Stimulated activated CD4-positive, alpha-beta T cell treated with anti-CD3 and anti-CD28 coated beads, Interleukin-4, amount 100 ng/mL, for 24 hours (primary cell): ENCODE results near the gene TRIM68.

Experiments
- DNase-seq: peaks from one replicate; pipeline ENCODE4 v3.0.0-alpha.2; 2020

Gene TRIM68, protein sequence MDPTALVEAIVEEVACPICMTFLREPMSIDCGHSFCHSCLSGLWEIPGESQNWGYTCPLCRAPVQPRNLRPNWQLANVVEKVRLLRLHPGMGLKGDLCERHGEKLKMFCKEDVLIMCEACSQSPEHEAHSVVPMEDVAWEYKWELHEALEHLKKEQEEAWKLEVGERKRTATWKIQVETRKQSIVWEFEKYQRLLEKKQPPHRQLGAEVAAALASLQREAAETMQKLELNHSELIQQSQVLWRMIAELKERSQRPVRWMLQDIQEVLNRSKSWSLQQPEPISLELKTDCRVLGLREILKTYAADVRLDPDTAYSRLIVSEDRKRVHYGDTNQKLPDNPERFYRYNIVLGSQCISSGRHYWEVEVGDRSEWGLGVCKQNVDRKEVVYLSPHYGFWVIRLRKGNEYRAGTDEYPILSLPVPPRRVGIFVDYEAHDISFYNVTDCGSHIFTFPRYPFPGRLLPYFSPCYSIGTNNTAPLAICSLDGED

DNA sequence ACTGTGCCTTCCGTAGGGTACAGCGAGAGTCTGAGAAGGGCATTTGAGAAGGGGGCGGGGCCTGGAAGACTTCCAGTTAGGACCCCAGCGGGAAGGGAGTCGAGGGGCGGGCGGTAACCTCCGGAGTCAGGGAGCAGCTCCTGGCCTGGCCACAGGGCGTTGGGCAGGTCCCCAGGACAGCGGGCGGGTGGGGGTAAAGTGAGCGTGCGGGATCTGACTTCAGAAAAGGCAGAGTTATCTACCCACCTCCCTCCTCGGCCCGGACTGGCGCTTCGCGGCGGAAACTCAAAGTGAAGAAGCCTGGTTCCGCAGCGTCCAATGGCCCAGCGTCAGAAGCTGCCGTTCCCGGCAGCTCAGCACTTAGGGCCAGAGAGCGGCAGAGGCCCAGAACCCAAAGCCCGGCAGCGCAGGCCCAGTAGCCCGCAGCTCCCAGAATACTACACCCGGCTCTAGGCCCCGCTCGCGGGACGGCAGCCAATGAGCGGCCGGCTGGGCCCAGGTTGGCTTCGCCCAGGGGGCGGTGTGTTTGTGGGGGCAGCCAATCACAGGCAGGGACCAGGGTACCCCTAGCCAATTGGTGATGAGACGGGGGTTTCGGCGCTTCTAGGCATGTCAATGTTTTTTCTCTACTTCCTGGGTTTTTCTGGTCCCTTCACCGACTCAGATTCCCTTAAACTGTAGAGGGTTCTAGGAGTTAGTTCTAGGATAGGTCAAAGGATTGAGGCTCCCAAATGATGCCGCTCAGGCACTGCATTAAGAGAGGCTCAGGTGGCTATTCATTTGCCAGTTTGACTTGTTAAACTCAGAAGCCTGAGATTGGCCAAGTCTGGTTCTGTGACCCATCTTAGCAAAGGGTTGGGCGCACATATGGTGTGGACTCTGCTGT lies at the start of gene TRIM68:
TRIM68 (minus strand) TSS at position 451 of the 886 bp plus-strand sequence. CDS start 2,727 bp downstream, outside the sequence.
- DNase-seq = peak; percentile 96

DNA sequence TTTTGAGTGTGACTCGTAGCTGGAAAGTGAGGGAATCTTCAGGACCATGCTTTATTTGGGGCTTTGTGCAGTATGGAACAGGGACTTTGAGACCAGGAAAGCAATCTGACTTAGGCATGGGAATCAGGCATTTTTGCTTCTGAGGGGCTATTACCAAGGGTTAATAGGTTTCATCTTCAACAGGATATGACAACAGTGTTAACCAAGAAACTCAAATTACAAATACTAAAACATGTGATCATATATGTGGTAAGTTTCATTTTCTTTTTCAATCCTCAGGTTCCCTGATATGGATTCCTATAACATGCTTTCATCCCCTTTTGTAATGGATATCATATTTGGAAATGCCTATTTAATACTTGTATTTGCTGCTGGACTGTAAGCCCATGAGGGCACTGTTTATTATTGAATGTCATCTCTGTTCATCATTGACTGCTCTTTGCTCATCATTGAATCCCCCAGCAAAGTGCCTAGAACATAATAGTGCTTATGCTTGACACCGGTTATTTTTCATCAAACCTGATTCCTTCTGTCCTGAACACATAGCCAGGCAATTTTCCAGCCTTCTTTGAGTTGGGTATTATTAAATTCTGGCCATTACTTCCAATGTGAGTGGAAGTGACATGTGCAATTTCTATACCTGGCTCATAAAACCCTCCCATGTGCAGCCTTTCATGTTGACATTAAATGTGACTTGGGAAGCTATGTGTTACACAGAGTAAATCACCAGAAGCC lies 46.8 kb upstream of the TRIM68 start:
- DNase-seq = no peak

DNA sequence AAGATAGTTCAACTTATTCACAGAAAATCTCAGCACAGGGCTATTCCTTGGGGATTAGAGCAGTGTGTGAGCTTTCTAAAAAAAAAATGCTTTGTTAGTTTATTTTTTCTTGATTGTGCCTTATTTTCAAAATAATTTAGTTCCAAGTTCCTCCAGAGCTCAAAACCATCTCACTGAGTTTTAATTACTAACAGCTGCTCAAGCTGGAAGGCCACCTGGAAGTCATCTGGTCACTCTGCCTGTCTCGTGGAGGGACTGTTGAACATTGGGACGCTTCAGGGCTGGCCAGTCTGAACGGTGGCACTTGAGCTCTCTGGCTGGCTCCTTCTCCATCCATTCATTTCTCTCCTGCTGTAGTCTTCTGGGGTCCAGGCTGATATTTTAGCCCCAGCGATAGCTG lies 39.7 kb upstream of the TRIM68 start:
- DNase-seq = no peak

DNA sequence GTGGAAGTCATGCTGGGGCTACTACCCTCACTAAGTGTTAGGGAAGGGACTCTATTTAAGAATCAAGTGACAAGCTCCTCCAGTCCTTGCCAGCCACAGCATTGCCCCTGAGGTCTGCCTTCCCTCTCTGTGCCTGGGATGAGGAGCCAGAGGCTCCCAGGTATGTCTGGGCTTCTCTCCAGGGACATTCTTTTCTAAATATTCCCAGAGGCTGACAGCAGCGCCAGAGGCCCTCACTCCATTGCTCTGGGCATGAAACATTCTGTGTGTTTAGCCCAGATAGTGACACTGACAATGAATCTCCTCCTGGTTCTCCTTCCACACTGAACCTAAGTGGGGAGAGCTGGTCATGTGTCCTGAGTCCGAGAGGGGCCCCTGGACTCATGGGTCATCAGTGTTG lies 37.9 kb upstream of the TRIM68 start:
- no peak for DNase-seq

DNA sequence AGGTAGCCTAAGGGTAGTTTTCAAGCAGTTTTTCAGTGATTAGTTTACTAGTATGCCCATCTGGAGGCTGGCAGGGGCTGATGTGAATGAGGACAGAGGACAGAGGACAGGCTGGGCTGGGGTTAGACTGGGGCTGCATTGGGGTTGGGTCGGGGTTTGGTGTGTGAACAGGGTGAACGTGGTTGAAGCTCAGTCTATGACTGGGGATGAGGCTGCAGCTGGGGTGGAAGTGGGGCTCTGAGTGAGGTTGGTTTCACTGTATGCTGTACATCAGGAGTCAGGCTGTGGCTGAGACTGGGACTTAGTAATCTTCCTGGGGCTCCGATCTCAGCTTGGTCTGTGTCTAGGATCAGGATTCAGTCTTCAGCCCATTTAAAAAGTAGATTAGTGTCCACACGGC lies 36.2 kb upstream of the TRIM68 start:
- no peak for DNase-seq

DNA sequence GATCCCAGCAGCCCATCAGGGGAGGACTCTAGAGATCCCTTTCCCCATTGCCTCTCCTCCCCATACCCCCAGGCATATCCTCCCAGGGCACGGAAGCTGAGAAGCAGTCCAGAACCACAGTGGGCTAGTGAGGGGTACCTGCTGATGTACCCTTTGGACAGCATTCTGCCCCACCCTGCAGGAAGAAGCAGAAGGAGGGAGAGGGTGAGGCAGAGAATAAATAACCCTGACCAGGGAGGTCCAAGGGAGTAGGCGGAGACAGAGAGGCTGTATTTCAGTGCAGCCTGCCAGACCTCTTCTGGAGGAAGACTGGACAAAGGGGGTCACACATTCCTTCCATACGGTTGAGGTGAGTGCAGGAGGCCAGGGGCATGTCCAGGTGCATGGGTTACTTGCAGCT lies 35.7 kb upstream of the TRIM68 start, which contains the start of gene OR51E1:
OR51E1 (plus strand) TSS at position 301 of the 400 bp plus-strand sequence. CDS start 8,545 bp downstream, outside the sequence.
- DNase-seq = no peak

DNA sequence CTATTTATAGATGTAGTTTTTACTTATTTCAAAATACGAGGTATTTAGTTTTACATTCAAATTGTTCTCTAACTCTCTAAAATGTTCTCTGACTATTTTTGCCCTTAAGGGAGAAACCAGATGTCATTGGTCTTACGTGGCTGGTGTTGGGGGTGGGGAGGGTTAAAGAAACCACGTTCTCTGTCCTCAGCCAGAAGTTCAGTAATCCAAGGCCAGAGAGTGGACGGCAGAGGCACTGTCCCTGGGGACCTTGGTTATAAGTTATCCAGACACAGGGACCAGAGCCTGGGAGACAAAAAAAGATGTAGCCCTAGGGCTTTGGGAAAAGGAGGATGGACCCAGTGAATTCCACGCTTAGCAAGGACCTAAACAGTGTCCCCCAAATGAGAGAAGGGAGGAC lies 35.0 kb upstream of the TRIM68 start:
- DNase-seq = no peak

DNA sequence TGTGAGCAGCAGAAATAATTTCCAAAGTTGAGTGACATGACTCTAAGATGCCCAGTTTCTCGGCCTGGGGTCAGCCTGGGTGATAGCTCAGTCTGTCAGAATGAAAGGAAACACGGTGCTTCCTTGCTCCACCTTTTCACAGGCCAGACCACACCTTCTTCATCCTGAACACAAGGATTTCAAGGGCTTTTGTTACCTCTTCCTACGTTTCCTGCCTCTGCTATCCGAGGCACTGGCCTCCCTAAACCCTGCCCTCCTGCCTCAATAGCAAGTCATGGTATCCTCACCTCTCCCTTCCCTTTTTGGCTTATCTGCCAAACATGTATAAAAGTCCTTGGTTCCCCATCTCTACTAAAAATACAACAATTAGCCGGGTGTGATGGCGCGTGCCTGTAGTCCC lies 34.0 kb upstream of the TRIM68 start:
- no peak for DNase-seq

DNA sequence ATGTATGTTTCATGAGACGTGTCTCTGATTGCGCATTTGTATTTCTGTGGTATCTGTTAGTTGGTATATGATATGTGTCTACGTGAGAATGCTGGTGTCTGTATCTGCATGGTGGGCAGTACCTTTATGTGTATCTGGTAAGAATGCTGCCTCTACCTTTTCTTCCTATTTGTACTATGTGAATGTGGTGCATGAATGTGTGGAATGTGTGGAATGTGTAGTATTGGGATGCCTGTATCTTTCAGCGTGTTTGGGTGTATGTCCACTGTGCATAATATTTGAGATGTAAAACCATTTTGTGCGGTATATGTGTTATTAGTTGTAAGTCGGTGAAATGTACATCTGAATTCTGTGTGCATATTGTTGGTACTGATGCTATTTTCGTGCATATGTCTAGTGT lies 33.5 kb upstream of the TRIM68 start:
- no peak for DNase-seq

DNA sequence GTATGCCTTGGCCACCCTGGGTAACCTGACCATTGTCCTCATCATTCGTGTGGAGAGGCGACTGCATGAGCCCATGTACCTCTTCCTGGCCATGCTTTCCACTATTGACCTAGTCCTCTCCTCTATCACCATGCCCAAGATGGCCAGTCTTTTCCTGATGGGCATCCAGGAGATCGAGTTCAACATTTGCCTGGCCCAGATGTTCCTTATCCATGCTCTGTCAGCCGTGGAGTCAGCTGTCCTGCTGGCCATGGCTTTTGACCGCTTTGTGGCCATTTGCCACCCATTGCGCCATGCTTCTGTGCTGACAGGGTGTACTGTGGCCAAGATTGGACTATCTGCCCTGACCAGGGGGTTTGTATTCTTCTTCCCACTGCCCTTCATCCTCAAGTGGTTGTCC lies 31.9 kb upstream of the TRIM68 start:
- DNase-seq = no peak

DNA sequence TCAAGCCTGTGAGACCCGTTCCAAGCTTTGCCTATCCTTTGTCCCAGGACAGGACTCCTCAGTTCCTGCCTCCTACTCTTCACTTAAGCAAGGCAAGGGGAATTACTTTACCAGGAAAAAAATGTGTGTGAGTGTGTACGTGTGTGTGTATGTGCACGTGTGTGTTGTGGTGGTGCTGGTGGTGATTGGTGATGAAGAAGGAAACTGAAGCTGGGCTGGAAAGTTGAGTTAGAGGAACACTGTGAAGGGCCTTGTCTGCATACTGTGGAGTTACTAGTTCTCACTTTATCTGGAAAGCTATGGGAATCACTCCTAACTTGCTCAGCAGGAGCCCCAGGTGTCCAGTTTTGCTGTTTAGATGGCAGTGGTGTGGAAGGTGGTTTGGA lies 29.6 kb upstream of the TRIM68 start:
- DNase-seq = no peak

DNA sequence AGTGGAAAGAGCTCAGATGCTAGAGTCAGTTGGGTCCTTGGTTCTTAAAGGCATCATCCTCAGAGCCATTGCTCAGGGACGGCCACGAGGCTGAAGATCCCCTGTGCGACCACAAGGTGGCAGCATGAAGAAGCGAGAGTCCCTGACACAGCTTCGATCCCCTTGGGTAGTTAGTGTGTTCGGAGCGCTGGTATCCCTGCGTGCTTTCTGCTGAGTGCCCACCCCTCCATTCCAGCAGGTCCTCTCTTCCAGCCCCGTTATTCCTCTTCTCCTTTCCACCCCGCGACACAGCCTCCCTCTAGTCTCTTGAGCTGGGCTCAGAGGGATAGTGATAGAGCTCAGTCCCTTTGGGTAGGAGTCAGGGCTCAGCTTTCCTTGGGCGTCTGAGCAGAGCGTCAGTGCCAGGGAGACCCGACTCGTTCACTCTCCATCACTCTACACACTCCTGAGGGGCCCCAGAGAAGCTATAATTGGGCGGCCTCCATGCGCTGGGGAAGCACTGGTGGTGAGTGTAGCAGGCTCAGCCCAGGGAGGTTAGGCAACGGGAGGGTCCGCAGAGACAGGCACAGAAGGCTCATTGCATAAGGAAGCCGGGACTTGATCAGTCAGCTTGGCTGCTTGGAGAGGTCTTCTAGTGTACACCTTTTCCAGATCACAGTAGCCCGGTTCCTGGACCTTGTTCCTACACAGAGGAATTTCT lies 29.1 kb upstream of the TRIM68 start, which contains the start of gene OR51D1:
OR51D1 (plus strand) TSS at position 516 of the 700 bp plus-strand sequence. CDS start 2,314 bp downstream, outside the sequence.
- peak; percentile 73 for DNase-seq

DNA sequence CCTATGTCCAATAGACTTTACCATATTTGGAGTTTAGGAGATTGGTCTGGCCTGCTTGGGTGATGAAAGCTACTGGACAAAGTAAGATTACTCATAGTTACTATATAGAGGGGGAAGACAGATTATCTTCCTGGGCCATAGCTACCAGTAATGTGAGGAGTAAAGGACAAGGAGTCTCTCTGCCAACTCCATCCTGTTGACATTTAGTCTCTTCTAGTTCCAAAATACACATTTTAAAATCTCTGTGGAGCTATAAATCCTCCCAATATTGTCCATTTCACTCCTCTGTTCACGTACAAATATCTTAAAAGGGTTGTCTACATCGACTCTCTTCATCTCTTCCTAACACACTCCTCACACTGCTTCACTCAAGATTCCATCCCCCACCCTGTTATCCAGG lies 28.1 kb upstream of the TRIM68 start:
- no peak for DNase-seq

DNA sequence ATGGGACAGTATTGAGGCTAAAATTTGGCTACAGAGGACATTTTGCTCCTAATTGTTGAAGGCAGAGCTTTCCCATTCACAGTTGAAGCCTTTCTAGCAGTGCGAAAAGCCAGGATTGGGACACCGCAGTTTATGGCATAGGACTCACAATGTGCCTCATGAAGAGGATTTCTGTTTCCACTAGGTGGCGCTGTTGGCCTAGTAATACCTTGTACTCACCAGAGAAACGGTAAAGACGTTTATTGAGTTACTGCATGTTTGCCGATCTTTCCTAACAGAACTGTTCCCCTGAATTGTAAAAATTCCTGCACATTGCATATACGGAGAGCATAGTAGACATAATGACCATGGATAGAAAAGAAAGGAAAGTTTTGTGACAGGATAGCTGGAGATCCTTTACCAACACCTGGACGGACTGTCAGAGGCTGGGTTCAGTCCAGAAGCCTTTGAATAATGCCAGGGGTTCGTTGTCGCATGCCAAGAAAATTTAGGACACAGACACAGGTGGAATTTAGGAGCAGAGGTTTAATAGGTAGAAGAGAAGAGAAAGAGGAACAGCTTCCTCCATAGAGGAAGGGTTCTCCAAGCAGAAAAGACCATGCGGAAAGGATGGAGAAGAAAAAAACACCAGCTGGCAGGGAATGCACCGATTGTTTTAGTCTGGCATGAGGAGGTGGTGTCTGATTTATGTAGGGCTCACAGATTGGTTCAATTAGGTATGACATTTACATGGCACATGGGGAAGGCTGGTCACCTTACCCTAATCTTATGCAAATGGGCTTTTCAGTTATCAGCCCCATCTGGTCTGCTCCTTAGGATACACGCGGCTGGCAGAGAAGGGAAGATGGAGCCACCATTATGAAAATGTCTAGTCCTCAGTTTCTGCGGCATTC lies 18.4 kb upstream of the TRIM68 start:
- DNase-seq = peak; percentile 51

DNA sequence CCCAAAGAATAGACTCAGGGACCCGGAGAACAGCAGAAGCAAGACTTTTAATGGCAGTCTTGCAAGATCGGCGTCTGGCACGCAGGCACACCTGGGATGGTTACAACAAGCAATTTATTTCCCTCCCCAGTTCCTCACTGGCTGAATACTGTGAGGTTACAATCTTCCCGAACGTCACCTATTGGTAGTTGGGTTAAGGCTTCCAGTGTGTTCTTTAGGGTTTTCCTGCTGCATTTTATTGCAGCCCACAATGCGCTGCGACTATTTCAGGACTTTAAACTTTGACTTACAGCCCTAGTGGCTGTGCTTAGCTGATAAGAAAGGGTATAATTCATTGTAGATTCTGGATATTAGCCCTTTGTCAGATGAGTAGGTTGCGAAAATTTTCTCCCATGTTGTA lies 11.5 kb upstream of the TRIM68 start:
- DNase-seq = no peak

DNA sequence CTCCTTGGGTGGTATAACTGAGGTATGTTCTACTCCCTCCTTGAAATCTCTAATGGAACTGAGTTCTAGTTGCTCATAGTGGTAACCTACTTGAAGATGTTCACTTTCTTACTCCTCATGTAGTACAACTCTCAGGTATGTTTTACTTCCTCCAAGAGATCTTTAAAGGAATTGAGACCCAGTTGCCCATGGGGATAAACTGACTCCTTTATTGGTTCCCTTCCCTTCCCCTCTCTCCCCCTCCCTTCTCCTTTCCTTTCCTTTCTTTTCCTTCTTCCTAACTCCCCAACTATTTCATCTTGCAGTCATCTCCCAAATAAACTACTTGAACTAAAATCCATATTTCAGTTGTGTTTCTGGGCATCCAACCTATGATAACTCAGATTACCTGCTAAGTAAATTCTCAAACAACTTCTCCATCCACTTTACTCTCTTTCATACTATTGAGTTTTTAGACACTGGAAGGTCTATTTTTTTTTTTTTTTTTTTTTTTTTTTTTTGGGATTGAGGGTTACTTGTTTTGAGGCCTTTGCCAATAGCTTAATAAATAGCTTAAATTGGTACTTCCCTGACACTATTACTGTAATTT lies 7.9 kb upstream of the TRIM68 start:
- DNase-seq = no peak

DNA sequence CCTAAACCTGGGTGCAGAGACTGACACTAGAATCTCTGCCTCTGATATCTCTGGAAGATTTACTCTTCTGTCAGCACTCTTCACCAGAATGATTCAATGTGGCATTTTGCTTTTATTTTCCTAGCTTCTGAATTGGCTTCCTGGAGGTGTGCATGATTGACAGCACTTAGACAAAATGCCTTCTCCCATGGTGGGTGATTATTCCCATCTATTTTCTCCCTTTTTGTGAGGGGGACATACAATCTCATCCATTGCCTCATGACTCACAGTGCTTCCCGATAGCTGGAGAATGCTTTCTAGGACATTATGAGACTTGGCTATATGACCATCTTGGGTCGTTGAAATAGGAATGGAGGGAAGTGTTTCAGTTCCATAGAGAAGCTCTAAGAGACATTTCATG lies 4.0 kb upstream of the TRIM68 start:
- no peak for DNase-seq

DNA sequence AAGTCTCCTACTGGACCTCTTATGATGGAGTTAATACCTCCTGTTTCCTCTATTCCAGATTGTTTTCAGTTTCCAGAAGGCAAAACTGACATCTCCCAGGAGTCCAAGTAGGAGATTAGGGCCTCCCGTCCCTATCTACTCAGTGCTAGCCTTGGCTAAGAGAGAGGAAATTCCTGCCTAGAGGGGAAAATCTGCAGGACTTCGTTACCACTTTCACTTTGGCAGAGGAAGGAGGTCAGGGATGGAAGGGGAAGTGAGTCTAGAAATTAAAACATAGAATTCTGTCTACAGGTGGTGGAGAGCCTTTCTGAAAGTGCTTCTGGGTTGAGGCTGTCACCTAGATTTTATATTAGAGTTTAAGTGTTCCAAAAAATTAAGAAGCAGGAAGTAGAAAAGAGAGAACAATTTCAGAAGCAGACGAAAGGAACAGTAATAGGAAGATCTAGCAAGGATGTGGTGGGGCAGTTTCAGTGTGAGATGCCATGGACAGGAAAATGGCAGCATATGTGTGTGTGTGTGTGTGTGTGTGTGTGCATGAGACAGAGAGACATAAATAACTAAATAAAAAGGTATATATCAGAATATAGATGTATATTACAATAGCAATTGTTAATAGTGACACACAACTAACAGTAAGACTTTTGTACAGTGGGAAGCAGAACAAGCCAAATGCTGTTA lies 2.4 kb upstream of the TRIM68 start:
- DNase-seq = no peak

DNA sequence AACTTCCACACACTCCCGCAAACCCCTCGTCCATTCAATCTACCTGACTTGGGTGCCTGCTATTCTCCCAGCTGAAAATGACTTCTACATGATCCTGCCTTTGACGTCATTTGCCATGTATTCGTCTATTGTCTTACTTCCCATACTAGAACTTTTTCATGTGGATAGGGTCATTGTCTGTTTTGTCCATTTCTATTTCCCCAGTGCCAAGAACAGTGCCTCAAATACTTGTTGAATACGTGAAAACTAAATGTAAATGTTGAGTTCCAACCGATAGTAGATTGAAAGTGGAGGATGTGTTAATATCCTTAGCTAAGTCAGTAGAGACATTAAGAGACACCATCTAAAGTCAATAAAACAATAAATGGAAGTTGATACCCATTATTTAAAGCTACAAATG lies 935 bp downstream of the TRIM68 start:
- no peak for DNase-seq
